DMS 273 (cell line): Measurements from ENCODE around the gene CHIC2.

ENCODE experiments used
- DNase-seq: peaks from one replicate; lab custom pipeline; 2025; ENCODE audit not compliant: unreplicated experiment; lab: John Stamatoyannopoulos, UW

Gene CHIC2

DNA sequence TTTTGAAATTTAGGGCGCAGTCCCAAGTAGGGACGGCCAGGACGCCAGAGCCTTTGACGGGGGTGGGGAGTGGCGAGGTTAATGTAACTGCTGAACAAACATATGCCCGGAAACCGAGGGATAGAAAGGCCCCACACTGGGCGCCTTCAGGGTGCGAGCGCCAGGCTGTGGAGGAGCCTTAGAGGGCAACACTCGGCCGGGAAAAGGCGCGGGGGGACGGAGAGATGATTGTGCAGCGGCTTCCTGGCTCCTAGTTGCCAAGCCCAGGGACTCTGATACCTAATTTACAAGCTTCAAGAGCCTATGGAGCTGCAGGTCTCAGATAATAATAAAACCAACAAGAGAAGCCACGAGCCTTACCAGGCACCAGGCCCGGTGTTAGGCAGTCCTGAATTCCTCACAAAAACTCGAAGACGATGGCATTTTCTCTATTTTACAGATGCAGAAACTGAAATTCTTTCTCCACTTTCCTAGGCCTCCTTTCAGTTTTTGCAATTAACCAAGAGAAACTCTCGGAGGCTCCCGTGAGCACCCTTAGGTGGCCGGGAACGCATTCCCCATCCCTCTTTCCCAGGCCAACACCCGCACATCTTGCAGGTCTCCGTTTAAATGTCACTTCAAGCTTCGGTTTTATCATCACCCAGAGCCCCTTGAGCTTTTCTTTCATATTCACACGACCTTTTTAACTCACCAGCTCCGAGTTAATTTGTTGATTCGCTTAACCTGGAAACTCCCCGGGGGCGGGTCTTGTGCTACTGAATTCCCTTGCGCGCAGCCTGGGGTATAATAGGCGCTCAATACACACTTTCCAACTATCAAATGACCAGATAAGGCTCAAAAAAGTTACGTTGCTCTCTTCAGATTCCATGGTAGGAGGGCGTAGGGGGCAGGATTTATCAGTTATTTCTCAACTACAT, 29.2 kb upstream of the CHIC2 start:
- no peak for DNase-seq

DNA sequence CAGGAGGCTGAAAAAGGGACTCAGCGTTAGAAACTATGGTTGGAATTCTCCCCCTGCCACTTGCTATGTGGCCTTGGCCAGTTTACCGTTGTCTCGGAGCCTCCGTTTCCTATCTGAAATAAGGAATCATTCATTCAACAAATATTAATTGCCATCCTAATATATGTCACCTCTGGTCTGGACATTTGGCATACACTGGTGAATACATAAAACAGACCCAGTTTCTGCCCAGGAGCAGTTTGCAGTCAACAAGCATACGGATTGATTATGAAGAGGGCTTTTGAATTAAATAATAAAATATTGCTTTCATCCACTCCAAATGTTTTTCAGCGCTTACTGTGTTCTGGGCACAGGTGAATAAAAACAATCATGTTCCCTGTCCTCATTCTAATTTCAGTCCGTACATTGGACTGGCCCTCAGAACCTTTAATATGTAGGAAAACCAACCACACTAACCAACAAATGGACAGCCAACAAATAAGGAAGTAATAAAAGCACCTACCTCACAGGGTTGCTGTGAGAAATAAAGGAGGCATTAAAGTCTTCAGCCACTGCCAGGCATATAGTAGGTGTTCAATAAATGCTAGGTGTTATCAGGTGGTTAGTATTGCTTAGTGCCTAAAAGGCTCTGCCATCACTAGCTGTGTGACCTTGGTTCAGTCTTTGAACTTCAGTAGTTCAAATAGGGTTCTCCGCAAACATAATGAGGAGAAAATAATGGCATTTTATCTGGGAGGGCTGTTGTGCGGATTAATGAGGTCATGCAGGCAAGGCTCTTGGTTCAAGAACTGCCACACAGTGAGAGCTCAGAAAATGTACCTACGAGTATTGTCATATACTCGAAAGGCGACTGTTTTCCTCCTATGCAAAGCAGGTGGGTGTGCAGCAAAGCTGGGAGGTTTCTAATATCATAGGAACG, 28.3 kb upstream of the CHIC2 start:
- no peak for DNase-seq

DNA sequence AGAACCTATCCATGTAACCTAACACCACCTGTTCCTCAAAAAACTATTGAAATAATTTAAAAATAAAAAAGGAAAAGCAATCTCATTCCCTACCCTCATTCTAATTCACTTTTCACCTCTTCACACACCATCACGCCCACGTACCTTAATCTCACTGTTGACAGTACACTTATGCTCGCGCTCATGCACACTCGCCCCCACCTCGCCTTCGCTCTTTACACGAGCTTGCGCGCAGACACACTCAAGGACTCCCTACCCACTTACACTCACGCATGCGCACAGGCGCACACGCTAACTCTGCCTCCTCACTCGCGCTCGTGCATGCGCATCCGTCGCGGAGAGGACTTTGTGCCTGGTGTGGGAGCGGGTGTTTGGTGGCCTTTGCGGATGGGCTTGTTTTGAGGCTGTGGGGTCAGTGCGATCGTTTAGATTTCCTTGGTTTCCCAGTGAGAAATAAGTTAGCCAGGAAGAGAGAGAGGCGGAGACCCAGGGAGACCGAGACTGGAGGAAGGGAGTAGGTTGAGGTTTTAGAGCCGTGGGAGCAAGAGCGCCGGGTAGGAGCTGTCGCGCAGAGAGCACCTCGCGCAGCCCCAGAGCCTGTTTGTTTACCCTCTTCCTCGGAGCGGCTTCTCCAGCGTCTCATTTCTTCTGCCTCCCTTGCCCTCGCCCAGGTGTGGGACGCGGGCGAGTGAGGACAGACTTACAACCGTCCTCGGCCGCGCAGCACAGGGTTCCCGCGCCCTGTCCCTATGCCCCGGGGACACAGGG, 27.4 kb upstream of the CHIC2 start:
- peak; percentile 63 for DNase-seq

DNA sequence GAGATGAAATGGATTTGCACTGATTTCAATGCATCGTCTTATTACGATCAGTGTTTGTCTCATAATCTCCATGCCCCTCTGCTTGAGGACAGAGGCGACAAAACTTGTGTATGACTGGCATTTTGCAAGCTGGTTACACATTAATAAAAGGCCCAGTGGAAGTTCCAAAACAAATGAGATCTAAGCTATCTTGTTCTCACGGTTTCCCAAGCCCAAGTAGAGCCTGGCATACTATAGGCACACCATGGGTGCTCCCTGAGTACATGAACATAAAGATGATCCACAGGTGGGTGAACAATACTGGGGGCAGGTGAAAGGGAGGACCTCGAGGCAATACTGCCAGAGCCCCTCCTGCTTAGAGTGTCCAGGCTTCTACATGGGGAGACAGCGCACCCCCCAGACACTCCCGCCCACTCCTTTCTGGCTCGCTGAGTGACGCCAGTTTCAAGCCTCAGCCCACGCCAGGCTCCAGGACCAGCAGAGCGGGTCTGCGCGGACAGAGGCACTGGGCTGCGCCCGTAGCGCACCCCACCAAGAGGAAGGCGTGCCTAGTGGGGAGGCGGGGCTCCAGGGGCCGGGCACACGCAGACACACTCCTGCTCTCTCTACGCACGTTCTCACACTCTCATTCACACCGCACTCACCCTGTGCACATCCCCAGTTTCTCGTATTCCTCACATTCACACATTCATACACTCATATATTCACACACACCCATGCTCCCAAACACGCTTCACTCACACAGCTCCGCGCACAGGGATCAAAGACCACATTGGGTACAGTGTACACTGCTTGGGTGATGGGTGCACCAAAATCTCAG, 26.6 kb upstream of the CHIC2 start:
- peak; percentile 10 for DNase-seq

DNA sequence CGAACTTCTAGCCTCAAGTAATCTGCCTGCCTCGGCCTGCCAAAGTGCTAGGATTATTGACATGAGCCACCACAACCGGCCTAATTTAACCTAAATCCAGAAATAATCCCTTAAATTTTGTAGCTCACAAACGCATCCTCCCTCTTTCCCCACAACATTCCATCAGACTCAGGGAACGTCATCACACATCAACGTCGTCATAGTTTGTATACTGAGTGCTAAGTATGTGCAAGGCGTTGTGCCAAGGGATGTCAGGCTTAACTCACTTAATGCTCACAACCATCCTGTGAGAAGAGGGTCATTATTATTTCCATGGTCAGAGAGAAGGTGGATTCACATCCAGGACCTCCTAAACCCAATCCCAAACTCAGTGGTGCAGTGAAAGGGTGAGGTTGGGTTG, 26.0 kb upstream of the CHIC2 start:
- no peak for DNase-seq

DNA sequence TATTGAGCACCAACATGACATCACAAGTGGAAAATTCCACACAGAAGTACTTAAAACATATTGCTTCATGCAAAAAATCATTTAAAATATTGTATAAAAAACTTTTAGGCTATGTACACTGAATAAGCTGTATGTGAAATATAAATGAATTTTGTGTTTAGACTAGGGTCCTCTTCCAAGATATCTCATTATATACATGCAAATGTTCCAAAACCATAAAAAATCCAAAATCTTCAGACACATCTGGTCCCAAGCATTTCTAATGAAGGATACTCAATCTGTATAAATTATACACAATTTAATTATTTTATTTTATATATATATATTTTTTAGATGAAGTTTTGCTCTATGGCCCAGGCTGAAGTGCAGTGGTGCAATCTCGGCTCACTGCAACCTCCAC, 25.5 kb upstream of the CHIC2 start:
- DNase-seq = no peak

DNA sequence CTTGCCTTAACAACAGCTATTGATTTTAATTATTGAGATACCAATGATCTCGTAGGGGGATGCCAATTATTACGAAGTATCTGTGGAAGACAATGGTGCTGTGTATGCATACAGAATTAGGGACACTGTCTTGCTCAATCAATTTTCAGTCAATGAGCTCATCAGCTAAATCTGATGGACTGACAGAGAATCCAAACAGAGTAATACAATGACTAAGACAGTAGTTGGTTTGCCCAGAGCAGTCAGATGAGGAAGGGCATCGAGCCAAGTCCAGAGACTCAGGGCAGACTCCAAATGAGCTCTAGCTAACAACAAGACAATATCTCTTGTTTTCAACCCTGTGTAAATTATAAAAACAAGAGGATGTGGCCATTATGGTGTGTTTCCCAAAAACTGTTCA, 20.9 kb upstream of the CHIC2 start:
- no peak for DNase-seq

DNA sequence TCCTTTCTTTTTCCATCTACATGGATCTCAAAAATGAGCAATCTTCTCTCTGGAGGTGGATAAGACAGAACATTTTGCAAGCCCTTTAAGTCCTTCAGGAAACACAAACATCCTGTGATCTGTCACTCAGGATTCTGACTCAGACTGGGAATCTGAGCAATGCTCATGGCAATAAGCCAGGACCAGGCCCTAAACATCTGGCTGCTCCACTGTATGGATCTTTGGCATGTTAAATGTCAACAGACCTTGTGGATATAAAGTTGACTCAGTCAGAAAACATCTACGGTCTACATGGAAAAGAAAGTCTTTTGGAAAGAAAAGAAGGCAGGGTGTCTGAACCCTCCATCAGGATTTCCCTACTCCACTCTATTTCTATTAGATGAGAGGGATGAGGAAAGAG, 17.8 kb upstream of the CHIC2 start:
- peak; percentile 65 for DNase-seq

DNA sequence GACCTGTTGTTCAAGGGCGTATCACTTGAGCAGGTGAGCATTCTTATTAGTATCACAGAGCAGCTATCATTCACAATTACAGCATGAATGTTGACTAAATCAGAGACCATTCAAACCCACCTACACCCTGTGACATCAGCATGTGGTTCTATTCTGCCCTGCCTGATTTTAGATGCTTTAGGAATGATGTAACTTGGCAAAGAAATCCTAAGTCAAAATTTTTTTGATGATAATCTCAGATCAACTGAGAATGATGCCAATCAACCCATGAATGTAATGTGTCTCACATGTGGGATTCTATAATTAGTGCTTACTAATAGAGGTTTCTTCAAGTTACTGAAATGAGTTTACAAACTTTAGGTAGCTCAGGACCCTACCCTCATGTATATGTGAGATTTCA, 13.4 kb upstream of the CHIC2 start:
- DNase-seq = no peak

DNA sequence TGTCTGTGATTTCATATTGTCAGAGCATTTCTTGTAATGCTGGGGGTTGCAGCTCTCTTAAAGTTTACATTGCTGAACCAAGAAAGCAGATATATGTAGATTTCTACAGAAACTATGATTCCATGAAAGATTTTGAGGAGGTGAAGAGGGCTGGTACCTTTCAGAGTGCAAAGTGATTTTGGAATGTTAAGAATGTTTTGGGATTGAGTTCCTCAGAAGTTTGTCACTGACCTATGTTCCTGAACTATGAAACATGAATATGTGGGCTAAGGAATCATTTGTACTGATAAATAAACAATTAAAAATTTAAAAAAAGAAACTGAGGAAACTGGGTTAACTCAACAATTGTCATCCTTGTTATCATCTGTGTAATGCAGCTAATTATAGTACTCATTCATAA, 12.3 kb upstream of the CHIC2 start:
- DNase-seq = no peak

DNA sequence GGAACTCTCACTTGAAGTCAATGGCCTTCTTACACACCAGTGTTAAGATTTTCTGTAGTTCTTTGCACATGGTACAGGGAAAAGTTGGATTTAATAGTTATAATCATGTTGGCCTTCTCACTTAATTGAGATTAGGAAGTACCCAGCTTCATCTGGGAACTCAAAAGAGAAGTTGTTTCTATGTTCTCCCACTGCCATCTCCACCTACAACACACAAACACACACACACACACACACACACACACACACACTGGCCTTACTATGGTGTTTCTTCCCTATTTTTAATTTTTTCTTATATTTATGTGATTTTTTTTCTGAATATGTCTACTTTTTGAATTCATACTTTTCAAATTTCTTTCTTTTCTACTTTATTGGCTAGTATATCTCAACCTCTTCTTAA, 10.0 kb upstream of the CHIC2 start:
- no peak for DNase-seq

DNA sequence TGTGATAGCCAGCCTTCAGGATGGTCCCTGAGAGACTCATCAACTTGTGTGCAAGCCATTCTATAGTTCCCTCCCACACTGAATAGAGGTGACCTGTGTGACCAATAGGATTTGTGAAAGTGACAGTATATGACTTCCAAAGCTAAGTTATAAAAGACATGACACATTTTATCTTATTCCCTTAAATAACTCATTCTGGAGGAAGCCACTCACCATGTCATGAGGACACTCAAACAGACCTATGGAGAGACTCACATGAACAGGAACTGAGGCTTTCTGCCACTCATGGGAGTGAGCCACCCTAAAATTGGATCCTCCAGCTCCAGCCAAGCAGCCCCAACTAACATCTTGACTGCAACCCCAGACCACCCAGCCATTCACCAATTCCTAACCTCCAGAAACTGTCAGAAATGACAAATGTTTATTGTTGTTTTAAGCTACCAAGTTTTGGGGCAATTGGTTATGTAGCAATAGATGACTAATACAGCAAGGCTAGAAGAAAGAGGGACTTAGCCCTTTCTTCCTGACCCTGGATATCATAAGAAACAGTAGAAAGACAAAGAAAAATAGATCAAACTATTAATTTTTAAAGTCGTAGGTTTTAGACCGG, 9.0 kb upstream of the CHIC2 start:
- DNase-seq = no peak

DNA sequence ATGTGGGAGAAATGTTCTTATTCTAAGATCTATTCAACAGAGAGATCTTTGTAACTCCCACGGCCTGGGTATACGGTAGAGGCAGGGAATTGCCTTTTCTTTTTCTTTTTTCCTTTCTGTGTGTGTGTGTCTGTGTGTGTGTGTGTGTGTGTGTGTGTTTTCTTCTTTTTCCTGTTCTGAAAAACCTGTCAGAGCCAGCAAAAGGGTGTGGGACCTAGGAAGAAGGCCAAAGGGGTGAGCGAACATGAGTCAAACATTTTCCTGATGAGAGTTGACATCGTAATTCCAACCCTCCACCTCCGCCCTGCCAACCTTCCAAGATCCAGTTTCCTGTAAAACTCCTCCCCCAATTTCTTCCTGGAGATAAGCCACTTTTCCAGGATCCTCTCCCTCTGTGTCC, 2.8 kb upstream of the CHIC2 start:
- no peak for DNase-seq

DNA sequence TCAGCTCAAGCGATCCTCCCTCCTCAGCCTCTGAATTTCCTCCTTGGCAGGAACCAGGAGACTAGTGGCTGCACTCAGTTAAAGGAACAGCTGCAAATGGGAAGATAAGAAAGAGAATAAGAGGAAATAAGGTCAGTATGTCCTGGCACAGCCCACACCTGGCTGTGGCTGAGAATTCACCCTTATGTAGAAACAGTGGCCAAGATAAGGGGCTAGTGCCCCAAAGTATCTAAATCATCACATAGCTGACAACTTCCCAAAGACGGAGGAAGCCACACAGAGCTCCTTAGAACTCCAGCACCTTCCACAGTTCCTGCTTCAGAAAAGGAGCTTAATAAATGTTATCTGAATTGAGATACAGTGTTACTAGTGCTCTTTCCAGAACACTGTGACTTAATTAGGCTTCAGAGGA, 2.3 kb upstream of the CHIC2 start:
- no peak for DNase-seq

DNA sequence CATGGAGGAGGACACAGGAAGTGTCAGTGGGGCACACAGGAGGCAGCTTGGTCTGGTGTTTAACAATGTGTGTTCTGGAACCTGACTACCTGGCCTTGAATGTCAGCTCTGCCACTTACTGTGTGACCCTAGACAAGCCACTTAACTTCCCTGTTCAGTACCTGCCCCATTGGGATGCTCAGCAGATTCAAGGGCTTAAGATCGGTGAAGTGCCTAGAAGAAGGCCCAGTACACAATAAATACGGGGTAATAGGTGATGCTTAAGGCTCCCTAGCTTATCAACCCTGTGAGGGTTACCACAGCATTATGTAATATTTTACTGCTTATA, 1.6 kb upstream of the CHIC2 start:
- DNase-seq = no peak

DNA sequence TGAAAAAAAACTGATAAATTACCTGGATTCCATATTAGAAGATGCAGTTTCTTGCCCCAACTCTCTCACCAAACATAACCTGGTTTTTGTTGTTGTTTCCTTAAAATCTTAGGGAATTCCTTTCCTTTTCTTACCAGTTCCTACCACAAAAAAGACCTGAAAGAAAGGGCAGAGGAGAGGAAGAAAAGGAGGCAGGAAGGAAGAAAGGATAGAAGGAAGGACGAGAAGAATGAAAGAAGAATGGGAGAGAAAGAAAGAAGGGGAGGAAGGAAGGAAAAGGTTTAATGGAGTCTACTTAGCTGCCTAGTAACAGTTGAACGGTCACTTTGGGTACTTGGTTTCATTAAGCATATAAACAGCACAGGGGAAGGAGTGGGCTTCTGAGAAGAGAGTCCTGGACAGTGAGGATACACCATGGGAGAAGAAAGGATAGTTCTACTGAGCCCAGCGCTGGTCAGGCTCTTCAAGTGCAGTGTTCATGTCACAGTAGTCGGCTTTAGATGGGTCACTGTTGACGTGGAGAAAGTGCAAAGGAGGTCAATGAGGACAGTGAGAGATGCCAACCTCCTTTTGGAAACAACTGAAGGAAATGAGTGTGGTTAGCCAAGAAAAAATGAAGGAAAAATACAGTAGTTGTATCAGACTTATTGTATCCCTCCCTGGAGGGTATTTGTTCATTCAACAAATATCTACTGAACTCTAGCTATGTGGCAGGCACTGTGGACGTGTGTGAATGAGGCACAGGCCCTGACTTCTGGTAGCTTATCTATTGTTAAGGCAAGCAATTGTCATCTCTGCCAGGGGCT, 1.1 kb upstream of the CHIC2 start:
- no peak for DNase-seq

DNA sequence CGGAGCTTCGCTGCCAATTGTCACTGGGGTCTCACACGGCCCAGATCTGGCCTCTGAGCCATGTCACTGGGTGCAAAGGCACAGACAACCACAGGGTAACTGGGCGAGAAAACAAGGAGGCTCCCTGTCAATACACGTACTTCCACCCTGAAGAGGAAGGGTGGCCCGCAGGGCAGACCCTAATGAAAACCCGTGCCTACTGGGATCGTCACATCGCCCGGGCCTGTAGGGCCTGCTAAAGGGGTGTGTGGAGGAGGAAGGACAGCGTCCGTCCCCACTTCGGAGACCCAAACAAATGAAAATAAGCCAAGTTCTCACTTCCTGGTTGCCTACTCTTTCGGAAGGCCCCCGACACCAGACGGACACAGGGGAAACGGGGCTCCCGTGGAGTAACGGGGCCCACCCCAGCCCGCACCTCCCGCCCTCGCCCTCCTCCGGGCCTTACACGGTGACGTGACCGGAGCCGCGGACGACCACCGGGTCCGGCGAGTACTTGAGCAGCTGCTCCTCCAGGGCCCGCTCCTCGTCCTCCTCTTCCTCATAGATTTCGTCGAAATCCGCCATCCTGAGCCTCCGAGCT, 578 bp downstream of the CHIC2 start:
- DNase-seq = peak; percentile 53

DNA sequence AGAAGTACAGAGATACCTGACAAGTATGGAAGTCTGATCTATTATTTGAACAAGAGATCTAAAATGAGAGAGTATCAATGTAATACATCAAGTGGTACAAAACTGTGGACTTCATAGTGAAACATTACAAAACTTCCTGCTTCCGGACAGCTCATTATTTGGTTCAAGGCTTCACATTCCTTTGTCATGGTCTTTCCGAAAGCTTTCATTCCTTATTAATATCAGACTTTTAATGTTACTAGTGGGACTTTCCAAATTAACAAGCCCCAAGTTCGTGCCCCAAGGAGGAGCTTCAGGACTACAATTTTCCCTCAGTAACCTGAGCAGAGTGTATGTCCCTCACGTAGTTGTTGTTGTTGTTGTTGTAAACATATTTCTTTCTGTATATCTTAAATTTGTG, 1.2 kb downstream of the CHIC2 start:
- no peak for DNase-seq

DNA sequence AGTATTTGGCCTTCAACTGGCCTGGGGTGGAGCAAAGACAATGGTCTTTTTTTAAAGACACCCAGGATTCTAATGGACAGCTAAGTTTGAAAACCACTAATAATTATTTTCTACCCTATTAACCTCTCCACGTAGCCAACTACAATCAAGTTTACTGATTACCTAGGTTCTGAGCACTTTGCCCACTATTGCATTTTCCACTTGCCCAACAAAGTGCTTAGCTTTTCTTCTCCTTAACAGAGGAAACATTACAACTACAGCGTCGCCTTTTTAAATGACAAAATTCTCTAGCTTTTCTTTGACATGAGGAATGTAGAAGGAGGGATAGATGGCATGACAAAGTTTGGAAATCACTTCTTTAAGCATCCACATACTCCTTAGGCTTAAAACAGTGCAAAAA, 2.0 kb downstream of the CHIC2 start:
- DNase-seq = no peak
